Endothelial cell of umbilical vein (primary cell): ENCODE measurements around the gene PPP2R2C. TPM values are rescaled to one million over a fixed set of nuclear protein-coding genes. Genes with fewer than 3 reads are reported as not detected.

ENCODE experiments used
- BruUV-seq: library from RNA; stranded (reverse); fragments of 400-500 nt; replicated peaks from 2 replicates; lab custom pipeline; 2021; lab: Mats Ljungman, UMichigan
- CTCF ChIA-PET: fragments of 300-600, 350-600 bp; sonication (Branson Sonifier 250); formaldehyde crosslinking; loops from one replicate; lab custom pipeline; 2021; ENCODE audit warnings: antibody characterized with exemption, inconsistent platforms; lab: Charles Lee
- POLR2A ChIA-PET: fragments of 300-600, 350-600 bp; sonication (Branson Sonifier 250); formaldehyde crosslinking; loops from one replicate; lab custom pipeline; 2021; ENCODE audit warnings: antibody characterized with exemption, inconsistent platforms; lab: Charles Lee
- DNase-seq: peaks from one replicate; pipeline ENCODE4 v3.0.0-alpha.2; 2011; ENCODE audit warnings: low read depth, low spot score
- FAIRE-seq: peaks from 2 replicates; lab custom pipeline; 2011; peaks lifted over from hg19 to GRCh38; lab: Jason Lieb, UNC
- H2AFZ ChIP-seq: 2 replicates; pipeline ENCODE4 v1.6.0; 2012; ENCODE audit warnings: low read depth, low read length, control low read depth, inconsistent platforms
- H3K27ac ChIP-seq: 2 replicates; pipeline ENCODE4 v1.5.1; 2011; ENCODE audit warnings: low read depth, mild to moderate bottlenecking, control low read depth, low read length, moderate library complexity; ENCODE audit not compliant: insufficient read depth
- H3K27me3 ChIP-seq, 2 experiments: 2 replicates each; pipeline versions ENCODE4 v1.6.0 to v1.6.1; 2011; ENCODE audit warnings: low read length in 2 of 2, mixed read lengths in 1 of 2; ENCODE audit not compliant: control insufficient read depth in 2 of 2, insufficient read depth in 2 of 2
- H3K36me3 ChIP-seq, 2 experiments: 2 replicates in 1 of 2; 3 replicates in 1 of 2; pipeline ENCODE4 v1.5.1; 2011; ENCODE audit warnings: low read length in 2 of 2, mild to moderate bottlenecking in 1 of 2, moderate library complexity in 1 of 2; ENCODE audit not compliant: control insufficient read depth in 2 of 2, insufficient read depth in 2 of 2; ENCODE audit errors: extremely low read depth in 1 of 2
- H3K4me1 ChIP-seq: 3 replicates; pipeline ENCODE4 v1.5.1; 2011; ENCODE audit warnings: mild to moderate bottlenecking, low read length; ENCODE audit not compliant: control insufficient read depth, insufficient read depth; ENCODE audit errors: extremely low read depth
- H3K4me2 ChIP-seq: 2 replicates; pipeline ENCODE4 v1.6.1; 2011; ENCODE audit warnings: low read length, control low read depth, mixed read lengths; ENCODE audit not compliant: insufficient read depth
- H3K4me3 ChIP-seq, 3 experiments: fragments of 200-600 bp in 1 of 3; sonication (generic), shearing (Covaris generic) in 1 of 3; replicated peaks in 1 of 3; 2 replicates each; pipeline ENCODE4 v1.5.1; 2011 to 2016; ENCODE audit warnings: control low read depth in 3 of 3, low read length in 3 of 3, mild to moderate bottlenecking in 2 of 3, inconsistent platforms in 1 of 3, low read depth in 1 of 3, moderate library complexity in 1 of 3; ENCODE audit not compliant: insufficient read depth in 1 of 3
- H3K79me2 ChIP-seq: 2 replicates; pipeline ENCODE4 v1.6.0; 2012; ENCODE audit warnings: low read length, inconsistent platforms; ENCODE audit not compliant: control insufficient read depth, insufficient read depth
- H3K9ac ChIP-seq: replicated peaks from 2 replicates; pipeline ENCODE3; 2011; ENCODE audit warnings: low read length, control low read depth; ENCODE audit not compliant: insufficient read depth; ENCODE audit errors: extremely low read depth
- H3K9me1 ChIP-seq: replicated peaks from 3 replicates; pipeline ENCODE4 v1.6.0; 2011; ENCODE audit warnings: mild to moderate bottlenecking, low read length; ENCODE audit not compliant: control insufficient read depth, insufficient read depth; ENCODE audit errors: extremely low read depth
- H3K9me3 ChIP-seq: replicated peaks from 2 replicates; pipeline ENCODE4 v1.5.1; 2012; ENCODE audit warnings: low read length, inconsistent platforms; ENCODE audit not compliant: control insufficient read depth, insufficient read depth
- H4K20me1 ChIP-seq: replicated peaks from 2 replicates; pipeline ENCODE3; 2011; ENCODE audit warnings: mild to moderate bottlenecking, low read length; ENCODE audit not compliant: control insufficient read depth, insufficient read depth; ENCODE audit errors: extremely low read depth
- CTCF ChIP-seq, 2 donors: IDR thresholded peaks; 1 replicate in 1 of 2; 2 replicates in 1 of 2; pipeline ENCODE4 v1.5.1; 2011; ENCODE audit warnings: low read length in 2 of 2, mild to moderate bottlenecking in 2 of 2, moderate library complexity in 2 of 2, control low read depth in 1 of 2, inconsistent platforms in 1 of 2, low read depth in 1 of 2; ENCODE audit not compliant: insufficient read depth in 1 of 2; ENCODE audit errors: extremely low read depth in 1 of 2
- EZH2 ChIP-seq: IDR thresholded peaks from 2 replicates; pipeline ENCODE4 v1.6.1; 2012; ENCODE audit warnings: borderline replicate concordance, low read depth, mild to moderate bottlenecking, moderate library complexity, low read length, inconsistent platforms; ENCODE audit not compliant: severe bottlenecking
- FOS ChIP-seq: IDR thresholded peaks from 2 replicates; pipeline ENCODE4 v1.6.1; 2011; ENCODE audit warnings: mild to moderate bottlenecking, low read length, moderate library complexity, borderline replicate concordance; ENCODE audit not compliant: insufficient read depth
- GATA2 ChIP-seq: IDR thresholded peaks from 2 replicates; pipeline ENCODE4 v1.7.0; 2011; ENCODE audit warnings: low read depth, mild to moderate bottlenecking, moderate library complexity, mixed read lengths, low read length; ENCODE audit not compliant: insufficient read length, insufficient read depth
- JUN ChIP-seq: IDR thresholded peaks from 2 replicates; pipeline ENCODE4 v1.6.1; 2011; ENCODE audit warnings: borderline replicate concordance, low read depth; ENCODE audit not compliant: insufficient read length, insufficient read depth
- MYC ChIP-seq: IDR thresholded peaks from one replicate; pipeline ENCODE4 v1.6.1; 2011; ENCODE audit warnings: mild to moderate bottlenecking, low read depth, low read length
- POLR2A ChIP-seq: IDR thresholded peaks from 2 replicates; pipeline ENCODE4 v1.6.1; 2012; ENCODE audit warnings: low read depth, mild to moderate bottlenecking, control low read depth, low read length
- POLR2AphosphoS5 ChIP-seq: IDR thresholded peaks from 2 replicates; pipeline ENCODE4 v1.6.1; 2012; ENCODE audit warnings: low read depth, mild to moderate bottlenecking, control low read depth, low read length, moderate library complexity; ENCODE audit not compliant: insufficient read depth
- dilution Hi-C: fragments of 300-500 bp; cut with MboI; formaldehyde crosslinking; loops from one replicate; pipeline ENCODE4 v1.15.0; 2019; ENCODE audit warnings: low sequenced_read_pairs; ENCODE audit not compliant: extremely low pct_ligation_motif_present
- intact Hi-C: fragments of 100-400 bp; cut with micrococcal nuclease; formaldehyde crosslinking; loops from one replicate; pipeline ENCODE4 v1.10.0; 2022
- polyA plus RNA-seq, 4 experiments: library from polyadenylated mRNA; depleted of rRNA in 3 of 4; stranded (reverse) in 3 of 4; unstranded in 1 of 4; fragments of >200 nt; gene quantifications; 2 replicates each; pipeline versions ENCODE4 v1.2.1 to v1.2.3, GENCODE V29; 2011 to 2012; ENCODE audit warnings: missing spikeins in 1 of 4
- total RNA-seq: library from RNA; stranded (reverse); gene quantifications from 2 replicates; pipeline ENCODE4 v1.2.3, GENCODE V29; 2021

PPP2R2C gene
- total and polyA plus RNA-seq, 2 donors (not counting 3 experiments of a cell fraction or from before 2014, with no cell fraction given) = 0.03 to 0.09 TPM

GRCh38 chr4:6445403-6446129 is 26.8 kb downstream of the PPP2R2C start:
- Histone ChIP-seq H3K27me3 (no peaks in the 10 kb centered on the region), H3K9me3 (no peaks in the 10 kb centered on the region), H3K36me3 (no peaks in the 10 kb centered on the region), H4K20me1 (no peaks in the 10 kb centered on the region), H2AFZ (no peak overlapping the region), H3K79me2 (no peaks in the 10 kb centered on the region), H3K9me1 (no peaks in the 10 kb centered on the region), H3K9ac (no peak overlapping the region), H3K4me1 (no peaks in the 10 kb centered on the region), H3K4me3 (no peak overlapping the region), H3K4me2 (no peak overlapping the region), H3K27ac (no peak overlapping the region)
- ChIA-PET POLR2A (no interaction called here), CTCF (no interaction called here)
- TF ChIP-seq EZH2 = no peak
- TF ChIP-seq GATA2 = no peak
- TF ChIP-seq POLR2AphosphoS5 = no peak
- TF ChIP-seq MYC = no peak
- TF ChIP-seq CTCF (IDR thresholded peaks at IDR 0.05; ENCODE audit: extremely low read depth in 1 of 2, insufficient read depth in 1 of 2, low read depth in 1 of 2, low read length in 2 of 2) = no peak
- TF ChIP-seq FOS = no peak
- TF ChIP-seq POLR2A = no peak
- no peak for TF ChIP-seq JUN
- no TSS peak for BruUV-seq
- intact Hi-C loops = no loop called here
- DNase-seq = no peak
- dilution Hi-C loops = no loop called here
- no peak for FAIRE-seq
